ENCODE measurements around the gene SGK1.
A peak's percentile ranks its signal among the peaks of the same experiment; 100 is the strongest.

SGK1 gene

GRCh38 chr6:134317471-134318131 lies at the start of gene SGK1:
Gene SGK1 (minus strand): TSS chr6:134318112. CDS start chr6:134317460, 652 bp downstream.
- peak; percentile 23 for DNase-seq (ENCODE audit: low read depth)
- in situ Hi-C loops (cut with HindIII; ENCODE audit: low sequenced_read_pairs): no loop called here
- peak within 1 kb of the TSS; percentile 65 for H3K4me3 ChIP-seq (ENCODE audit: low read depth, low read length)
- TF ChIP-seq CTCF (IDR thresholded peaks at IDR 0.05; ENCODE audit: low read depth, low read length, missing control alignments): peak; percentile 20

- H3K4me3 ChIP-seq (ENCODE audit: low read depth, low read length): no peak overlapping the region
- in situ Hi-C loops (cut with HindIII; ENCODE audit: low sequenced_read_pairs): no loop called here
- DNase-seq (ENCODE audit: low read depth): peak; percentile 34
- TF ChIP-seq CTCF (IDR thresholded peaks at IDR 0.05; ENCODE audit: low read depth, low read length, missing control alignments): no peak
These were observed 45.6 kb upstream of the SGK1 start for GRCh38 chr6:134363323-134364039.

GRCh38 chr6:134361011-134361410 lies 43.1 kb upstream of the SGK1 start:
- in situ Hi-C loops (cut with HindIII; ENCODE audit: low sequenced_read_pairs): no loop called here
- TF ChIP-seq CTCF (IDR thresholded peaks at IDR 0.05; ENCODE audit: low read depth, low read length, missing control alignments): no peak
- no peak overlapping the region for H3K4me3 ChIP-seq (ENCODE audit: low read depth, low read length)
- DNase-seq (ENCODE audit: low read depth): no peak

- H3K4me3 ChIP-seq (ENCODE audit: low read depth, low read length): no peak overlapping the region
- in situ Hi-C loops (cut with HindIII; ENCODE audit: low sequenced_read_pairs): no loop called here
- DNase-seq (ENCODE audit: low read depth): no peak
- TF ChIP-seq CTCF (IDR thresholded peaks at IDR 0.05; ENCODE audit: low read depth, low read length, missing control alignments): no peak
These were observed 41.4 kb upstream of the SGK1 start for GRCh38 chr6:134359302-134359701.

- no peak for TF ChIP-seq CTCF (IDR thresholded peaks at IDR 0.05; ENCODE audit: low read depth, low read length, missing control alignments)
- no peak for DNase-seq (ENCODE audit: low read depth)
- no peak overlapping the region for H3K4me3 ChIP-seq (ENCODE audit: low read depth, low read length)
- in situ Hi-C loops (cut with HindIII; ENCODE audit: low sequenced_read_pairs): no loop called here
These were observed 40.4 kb upstream of the SGK1 start for GRCh38 chr6:134358320-134358719.

GRCh38 chr6:134357022-134357487 lies 39.1 kb upstream of the SGK1 start:
- no peak overlapping the region for H3K4me3 ChIP-seq (ENCODE audit: low read depth, low read length)
- no peak for DNase-seq (ENCODE audit: low read depth)
- in situ Hi-C loops (cut with HindIII; ENCODE audit: low sequenced_read_pairs): no loop called here
- no peak for TF ChIP-seq CTCF (IDR thresholded peaks at IDR 0.05; ENCODE audit: low read depth, low read length, missing control alignments)
